ENCODE results near the gene DEFB112. TPM values are rescaled to one million over a fixed set of nuclear protein-coding genes. Genes with fewer than 3 reads are reported as not detected.

The DEFB112 gene
- total and polyA plus RNA-seq, 2 donors from 2014 or later = not detected

Other genes with a start within 250 kb of the DEFB112 start
- gene CRISP1, start 183.4 kb downstream of the DEFB112 start, total RNA-seq = not detected
- not detected for gene CRISP1, start 183.4 kb downstream of the DEFB112 start, polyA plus RNA-seq (ENCODE audit: insufficient read depth, low read depth, low replicate concordance)
- not detected for gene DEFB114, start 85.8 kb downstream of the DEFB112 start, total RNA-seq
- gene DEFB114, start 85.8 kb downstream of the DEFB112 start, polyA plus RNA-seq (ENCODE audit: insufficient read depth, low read depth, low replicate concordance) = not detected
- not detected for gene DEFB113, start 80.3 kb downstream of the DEFB112 start, total RNA-seq
- not detected for gene DEFB113, start 80.3 kb downstream of the DEFB112 start, polyA plus RNA-seq (ENCODE audit: insufficient read depth, low read depth, low replicate concordance)
- gene DEFB110, start 27.9 kb downstream of the DEFB112 start, total RNA-seq = not detected
- gene DEFB110, start 27.9 kb downstream of the DEFB112 start, polyA plus RNA-seq (ENCODE audit: insufficient read depth, low read depth, low replicate concordance) = not detected